Fibroblast of lung (primary cell): ENCODE data around the gene SLC25A5. TPM values are rescaled to one million over a fixed set of nuclear protein-coding genes. Genes with fewer than 3 reads are reported as not detected.

Source experiments
- DNase-seq, 2 donors: peaks; one replicate each; pipeline versions ENCODE4 v3.0.0 to v3.0.0-alpha.2; 2010; ENCODE audit warnings: low read depth in 2 of 2
- H2AFZ ChIP-seq: 2 replicates; pipeline ENCODE4 v1.5.1; 2012; ENCODE audit warnings: low read length, control low read depth, inconsistent platforms
- H3K27ac ChIP-seq: 2 replicates; pipeline ENCODE4 v1.5.1; 2011; ENCODE audit warnings: low read length, control low read depth; ENCODE audit not compliant: insufficient read depth
- H3K27me3 ChIP-seq: 2 replicates; pipeline ENCODE4 v1.5.1; 2011; ENCODE audit warnings: mild to moderate bottlenecking, low read length; ENCODE audit not compliant: control insufficient read depth, insufficient read depth
- H3K36me3 ChIP-seq: 2 replicates; pipeline ENCODE4 v1.5.1; 2011; ENCODE audit warnings: low read length; ENCODE audit not compliant: control insufficient read depth, insufficient read depth
- H3K4me1 ChIP-seq: 2 replicates; pipeline ENCODE4 v1.5.1; 2011; ENCODE audit warnings: low read length; ENCODE audit not compliant: control insufficient read depth, insufficient read depth; ENCODE audit errors: extremely low read depth
- H3K4me2 ChIP-seq: 2 replicates; pipeline ENCODE4 v1.5.1; 2011; ENCODE audit warnings: low read length, control low read depth; ENCODE audit not compliant: insufficient read depth; ENCODE audit errors: extremely low read depth
- H3K4me3 ChIP-seq, 4 experiments: fragments of 200-600 bp in 1 of 4; sonication (generic) in 1 of 4; replicated peaks in 1 of 4; 2 replicates each; pipeline ENCODE4 v1.5.1; 2011 to 2016; ENCODE audit warnings: low read length in 4 of 4, low read depth in 3 of 4, mild to moderate bottlenecking in 3 of 4, control low read depth in 2 of 4, inconsistent platforms in 1 of 4, mixed read lengths in 1 of 4; ENCODE audit not compliant: insufficient read depth in 1 of 4; ENCODE audit errors: control extremely low read depth in 1 of 4
- H3K79me2 ChIP-seq: 2 replicates; pipeline ENCODE4 v1.5.1; 2012; ENCODE audit warnings: mild to moderate bottlenecking, low read length, inconsistent platforms; ENCODE audit not compliant: control insufficient read depth, insufficient read depth
- H3K9ac ChIP-seq: 2 replicates; pipeline ENCODE4 v1.5.1; 2011; ENCODE audit warnings: mild to moderate bottlenecking, low read length, control low read depth; ENCODE audit not compliant: insufficient read depth
- H3K9me3 ChIP-seq: 2 replicates; pipeline ENCODE4 v1.5.1; 2012; ENCODE audit warnings: low read depth, low read length; ENCODE audit not compliant: control insufficient read depth, insufficient read depth
- H4K20me1 ChIP-seq: 2 replicates; pipeline ENCODE4 v1.5.1; 2011; ENCODE audit warnings: low read length; ENCODE audit not compliant: control insufficient read depth, insufficient read depth; ENCODE audit errors: extremely low read depth
- CTCF ChIP-seq, 2 donors: IDR thresholded peaks in 1 of 2; conservative IDR thresholded peaks in 1 of 2; 1 replicate in 1 of 2; 2 replicates in 1 of 2; pipeline ENCODE4 v1.5.1; 2011 to 2012; ENCODE audit warnings: low read length in 2 of 2, control low read depth in 1 of 2, inconsistent platforms in 1 of 2, low read depth in 1 of 2, mild to moderate bottlenecking in 1 of 2
- EZH2 ChIP-seq: IDR thresholded peaks from 2 replicates; pipeline ENCODE4 v1.5.1; 2012; ENCODE audit warnings: low read length, control low read depth, mild to moderate bottlenecking; ENCODE audit errors: missing control alignments
- polyA minus RNA-seq: library from RNA; depleted of rRNA, polyadenylated mRNA; stranded (reverse); fragments of >200 nt; gene quantifications from 2 replicates; pipeline ENCODE4 v1.2.3, GENCODE V29; 2011; ENCODE audit warnings: low replicate concordance
- polyA plus RNA-seq, 2 donors: library from polyadenylated mRNA; depleted of rRNA in 1 of 2; stranded (reverse) in 1 of 2; unstranded in 1 of 2; fragments of >200 nt; gene quantifications; 2 replicates each; pipeline ENCODE4 v1.2.1, GENCODE V29; 2011 to 2012; ENCODE audit warnings: missing spikeins in 1 of 2
- total RNA-seq: library from RNA; depleted of rRNA; stranded (reverse); fragments of >200 nt; gene quantifications from 2 replicates; pipeline ENCODE4 v1.2.1, GENCODE V29; 2014

Gene SLC25A5
- 118 and 157 TPM in 2 replicates for total RNA-seq
- 255 and 442 TPM in 2 replicates for polyA plus RNA-seq
- polyA plus RNA-seq (2012) = 218 and 377 TPM in 2 replicates
- polyA minus RNA-seq = 234 and 316 TPM in 2 replicates

- Histone ChIP-seq H4K20me1 (no peaks in the 10 kb centered on the region), H3K79me2 (peaks cover 7% of the 10 kb centered on the region), H3K27me3 (no peaks in the 10 kb centered on the region), H3K36me3 (no peaks in the 10 kb centered on the region), H3K4me1 (no peaks in the 10 kb centered on the region), H3K4me3 (peak within 1 kb of the TSS; percentile 63 to 75 (median 70)), H3K9ac (peak within 1 kb of the TSS; percentile 83), H2AFZ (peak within 1 kb of the TSS; percentile 60), H3K4me2 (peak within 1 kb of the TSS; percentile 79), H3K9me3 (no peaks in the 10 kb centered on the region), H3K27ac (peak within 1 kb of the TSS; percentile 86)
- TF ChIP-seq CTCF (conservative IDR thresholded peaks at IDR 0.05 in 1 of 2, IDR thresholded peaks at IDR 0.05 in 1 of 2; ENCODE audit: low read depth in 1 of 2, low read length in 2 of 2) = no peak
- no peak for TF ChIP-seq EZH2
- DNase-seq = peak; percentile 73 to 76
Measured at GRCh38 chrX:119467842-119468550, at the start of gene SLC25A5. SLC25A5 (plus strand) TSS chrX:119468444; CDS start chrX:119468516, 72 bp downstream.

- Histone ChIP-seq H3K9ac (no peak overlapping the region), H3K9me3 (no peaks in the 10 kb centered on the region), H3K79me2 (no peaks in the 10 kb centered on the region), H3K27me3 (no peaks in the 10 kb centered on the region), H3K27ac (no peak overlapping the region), H2AFZ (no peak overlapping the region), H3K4me2 (no peak overlapping the region), H3K4me1 (no peaks in the 10 kb centered on the region), H4K20me1 (no peaks in the 10 kb centered on the region), H3K36me3 (no peaks in the 10 kb centered on the region), H3K4me3 (no peak overlapping the region)
- no peak for TF ChIP-seq EZH2
- no peak for TF ChIP-seq CTCF (conservative IDR thresholded peaks at IDR 0.05 in 1 of 2, IDR thresholded peaks at IDR 0.05 in 1 of 2; ENCODE audit: low read depth in 1 of 2, low read length in 2 of 2)
- DNase-seq = no peak
Measured at GRCh38 chrX:119419146-119419545, 49.1 kb upstream of the SLC25A5 start.

- Histone ChIP-seq H4K20me1 (no peaks in the 10 kb centered on the region), H3K9ac (no peak overlapping the region), H3K36me3 (no peaks in the 10 kb centered on the region), H3K79me2 (no peaks in the 10 kb centered on the region), H3K4me2 (no peak overlapping the region), H3K27ac (no peak overlapping the region), H3K27me3 (no peaks in the 10 kb centered on the region), H3K9me3 (no peaks in the 10 kb centered on the region), H2AFZ (no peak overlapping the region), H3K4me3 (no peak overlapping the region), H3K4me1 (no peaks in the 10 kb centered on the region)
- TF ChIP-seq EZH2 = no peak
- TF ChIP-seq CTCF (conservative IDR thresholded peaks at IDR 0.05 in 1 of 2, IDR thresholded peaks at IDR 0.05 in 1 of 2; ENCODE audit: low read depth in 1 of 2, low read length in 2 of 2) = no peak
- DNase-seq = no peak
Measured at GRCh38 chrX:119419898-119420297, 48.3 kb upstream of the SLC25A5 start.
